Epithelial cell of proximal tubule (primary cell): ENCODE data around the gene MTAP. TPM values are rescaled to one million over a fixed set of nuclear protein-coding genes. Genes with fewer than 3 reads are reported as not detected.

Experiments
- DNase-seq: peaks from one replicate; pipeline ENCODE4 v3.0.0-alpha.2; 2011; ENCODE audit warnings: low read depth
- H3K4me3 ChIP-seq: 2 replicates; pipeline ENCODE4 v1.5.1; 2011; ENCODE audit warnings: low read depth, mild to moderate bottlenecking, low read length
- CTCF ChIP-seq: conservative IDR thresholded peaks from 2 replicates; pipeline ENCODE4 v1.5.1; 2012; ENCODE audit warnings: low read depth, mild to moderate bottlenecking, low read length
- total RNA-seq: library from RNA; depleted of rRNA; stranded (reverse); fragments of >200 nt; gene quantifications from 2 replicates; pipeline ENCODE4 v1.2.3, GENCODE V29; 2015

The MTAP gene
- total RNA-seq, 1 donor from 2014 or later = 34.2 TPM

GRCh38 chr9:21982391-21982790 lies 180.0 kb downstream of the MTAP start:
- no peak for TF ChIP-seq CTCF
- no peak overlapping the region for H3K4me3 ChIP-seq
- no peak for DNase-seq

- no peak for TF ChIP-seq CTCF
Observed at GRCh38 chr9:21982861-21983560, 180.6 kb downstream of the MTAP start.

GRCh38 chr9:21983561-21983935 lies 181.1 kb downstream of the MTAP start:
- TF ChIP-seq CTCF = no peak
- DNase-seq = no peak
- H3K4me3 ChIP-seq = no peak overlapping the region

More at GRCh38 chr9:21982861-21983560, 180.6 kb downstream of the MTAP start:
- no peak overlapping the region for H3K4me3 ChIP-seq
- DNase-seq = no peak

- DNase-seq = no peak
- TF ChIP-seq CTCF = no peak
Observed at GRCh38 chr9:21984101-21984500, 181.7 kb downstream of the MTAP start.

GRCh38 chr9:21985964-21986667 lies 183.7 kb downstream of the MTAP start:
- H3K4me3 ChIP-seq = no peak overlapping the region
- TF ChIP-seq CTCF = no peak
- DNase-seq = no peak

More at GRCh38 chr9:21984101-21984500, 181.7 kb downstream of the MTAP start:
- no peak overlapping the region for H3K4me3 ChIP-seq

Other genes starting within 250 kb of the MTAP start
- 22.4 and 47.7 TPM in 2 replicates for gene CDKN2A, start 191.8 kb downstream of the MTAP start, total RNA-seq
- 0.87 TPM in 1 of 2 replicates, not detected in the other for gene CDKN2B-AS1, start 192.2 kb downstream of the MTAP start, total RNA-seq
- 12.3 and 25.9 TPM in 2 replicates for gene CDKN2B, start 206.7 kb downstream of the MTAP start, total RNA-seq